H9 (cell line): ENCODE measurements around the gene KRT35. TPM values are rescaled to one million over a fixed set of nuclear protein-coding genes. Genes with fewer than 3 reads are reported as not detected.
A peak's percentile ranks its signal among the peaks of the same experiment; 100 is the strongest.

ENCODE experiments used
- DNase-seq: peaks from one replicate; pipeline ENCODE4 v3.0.0-alpha.2; 2017
- H2AFZ ChIP-seq: one replicate; pipeline ENCODE4 v1.6.1; 2013; ENCODE audit warnings: mild to moderate bottlenecking, low read length, control low read depth, moderate library complexity
- H2AK5ac ChIP-seq: 2 replicates; pipeline ENCODE4 v1.6.1; 2013; ENCODE audit warnings: low read length, control low read depth, mixed read lengths; ENCODE audit not compliant: insufficient read length
- H2BK120ac ChIP-seq: one replicate; pipeline ENCODE4 v1.6.1; 2013; ENCODE audit warnings: low read depth, mild to moderate bottlenecking, low read length, control low read depth, inconsistent platforms; ENCODE audit not compliant: poor library complexity, severe bottlenecking
- H2BK12ac ChIP-seq: 2 replicates; pipeline ENCODE4 v1.6.1; 2013; ENCODE audit warnings: low read length, control low read depth, mixed read lengths, low read depth; ENCODE audit not compliant: insufficient read length
- H2BK15ac ChIP-seq: 2 replicates; pipeline ENCODE4 v1.6.1; 2013; ENCODE audit warnings: low read depth, low read length, control low read depth
- H2BK20ac ChIP-seq: one replicate; pipeline ENCODE4 v1.6.1; 2013; ENCODE audit warnings: low read depth, mild to moderate bottlenecking, low read length, control low read depth, inconsistent platforms; ENCODE audit not compliant: poor library complexity, severe bottlenecking
- H2BK5ac ChIP-seq: 2 replicates; pipeline ENCODE4 v1.6.1; 2013; ENCODE audit warnings: low read length, control low read depth, mixed read lengths; ENCODE audit not compliant: insufficient read length
- H3K14ac ChIP-seq: 2 replicates; pipeline ENCODE4 v1.6.1; 2013; ENCODE audit warnings: low read length, control low read depth; ENCODE audit not compliant: insufficient read depth
- H3K18ac ChIP-seq: 2 replicates; pipeline ENCODE4 v1.6.1; 2013; ENCODE audit warnings: low read depth, mild to moderate bottlenecking, mixed read lengths, low read length, control low read depth; ENCODE audit not compliant: insufficient read length
- H3K23ac ChIP-seq: 2 replicates; pipeline ENCODE4 v1.6.1; 2013; ENCODE audit warnings: low read length, control low read depth, mixed read lengths, low read depth; ENCODE audit not compliant: insufficient read length
- H3K23me2 ChIP-seq: 2 replicates; pipeline ENCODE4 v1.6.1; 2013; ENCODE audit warnings: low read depth, mild to moderate bottlenecking, mixed read lengths, low read length, control low read depth; ENCODE audit not compliant: insufficient read length, poor library complexity, severe bottlenecking
- H3K27ac ChIP-seq: 2 replicates; pipeline ENCODE4 v1.5.1; 2013; ENCODE audit warnings: low read length, control low read depth, mixed read lengths, low read depth; ENCODE audit not compliant: insufficient read length
- H3K27me3 ChIP-seq: 2 replicates; pipeline ENCODE4 v1.6.1; 2013; ENCODE audit warnings: low read length, control low read depth, inconsistent platforms; ENCODE audit not compliant: insufficient read depth
- H3K4ac ChIP-seq: 2 replicates; pipeline ENCODE4 v1.6.1; 2013; ENCODE audit warnings: low read depth, mild to moderate bottlenecking, control low read depth, inconsistent platforms, low read length, moderate library complexity
- H3K4me1 ChIP-seq: 2 replicates; pipeline ENCODE4 v1.6.1; 2013; ENCODE audit warnings: low read length, control low read depth, inconsistent platforms; ENCODE audit not compliant: insufficient read depth
- H3K4me2 ChIP-seq: 2 replicates; pipeline ENCODE4 v1.6.1; 2013; ENCODE audit warnings: low read length, control low read depth, mixed read lengths; ENCODE audit not compliant: insufficient read length, insufficient read depth
- H3K56ac ChIP-seq: 2 replicates; pipeline ENCODE4 v1.6.1; 2013; ENCODE audit warnings: low read depth, mild to moderate bottlenecking, mixed read lengths, low read length, control low read depth; ENCODE audit not compliant: insufficient read length
- H3K79me1 ChIP-seq: 2 replicates; pipeline ENCODE4 v1.6.1; 2013; ENCODE audit warnings: low read depth, mild to moderate bottlenecking, moderate library complexity, low read length, control low read depth, inconsistent platforms; ENCODE audit not compliant: insufficient read depth, poor library complexity, severe bottlenecking
- H3K79me2 ChIP-seq: 2 replicates; pipeline ENCODE4 v1.6.1; 2013; ENCODE audit warnings: low read length, control low read depth, inconsistent platforms; ENCODE audit not compliant: insufficient read depth
- H3K9ac ChIP-seq: 2 replicates; pipeline ENCODE4 v1.6.1; 2013; ENCODE audit warnings: low read length, control low read depth, mixed read lengths; ENCODE audit not compliant: insufficient read length; ENCODE audit errors: extremely low read depth
- H3K9me3 ChIP-seq: one replicate; pipeline ENCODE4 v1.6.1; 2013; ENCODE audit warnings: low read depth, low read length, inconsistent platforms; ENCODE audit not compliant: control insufficient read depth
- H3T11ph ChIP-seq: one replicate; pipeline ENCODE4 v1.6.1; 2013; ENCODE audit warnings: mild to moderate bottlenecking, low read length, control low read depth, inconsistent platforms
- H4K20me1 ChIP-seq: one replicate; pipeline ENCODE4 v1.6.1; 2013; ENCODE audit not compliant: control insufficient read depth, insufficient read length, insufficient read depth
- H4K5ac ChIP-seq: 2 replicates; pipeline ENCODE4 v1.6.1; 2013; ENCODE audit warnings: low read depth, mild to moderate bottlenecking, mixed read lengths, low read length, control low read depth; ENCODE audit not compliant: insufficient read length
- H4K8ac ChIP-seq: replicated peaks from 2 replicates; pipeline ENCODE4 v1.6.1; 2013; ENCODE audit warnings: low read length, control low read depth, mixed read lengths, low read depth; ENCODE audit not compliant: insufficient read length
- H4K91ac ChIP-seq: 2 replicates; pipeline ENCODE4 v1.6.1; 2013; ENCODE audit warnings: low read depth, mild to moderate bottlenecking, moderate library complexity, mixed read lengths, low read length, control low read depth; ENCODE audit not compliant: insufficient read length
- H3K27ac Mint-ChIP-seq, 3 experiments: 2 replicates in 2 of 3; 3 replicates in 1 of 3; pipeline ENCODE4 v1.8.0; 2020 to 2021; ENCODE audit warnings: mixed read lengths in 3 of 3, mild to moderate bottlenecking in 1 of 3, moderate library complexity in 1 of 3
- H3K27me3 Mint-ChIP-seq: 2 replicates; pipeline ENCODE4 v1.8.0; 2021; ENCODE audit warnings: low read depth, mild to moderate bottlenecking, moderate library complexity, mixed read lengths
- H3K36me3 Mint-ChIP-seq, 3 experiments: 2 replicates in 2 of 3; 3 replicates in 1 of 3; pipeline ENCODE4 v1.8.0; 2020 to 2021; ENCODE audit warnings: low read depth in 3 of 3, mixed read lengths in 3 of 3; ENCODE audit not compliant: insufficient read depth in 1 of 3
- H3K4me1 Mint-ChIP-seq, 2 experiments: 2 replicates each; pipeline ENCODE4 v1.8.0; 2020; ENCODE audit warnings: mixed read lengths in 2 of 2
- H3K4me3 Mint-ChIP-seq, 2 experiments: 2 replicates in 1 of 2; 3 replicates in 1 of 2; pipeline ENCODE4 v1.8.0; 2020 to 2021; ENCODE audit warnings: mild to moderate bottlenecking in 2 of 2, mixed read lengths in 2 of 2, moderate library complexity in 1 of 2
- H3K9me3 Mint-ChIP-seq, 2 experiments: 2 replicates in 1 of 2; 3 replicates in 1 of 2; pipeline ENCODE4 v1.8.0; 2020; ENCODE audit warnings: mild to moderate bottlenecking in 2 of 2, mixed read lengths in 2 of 2, moderate library complexity in 1 of 2
- WGBS: extraction: QIAGEN DNeasy Blood & Tissue Kit; methylation state at CpG from one replicate; pipeline ENCODE4 v1.1.7; 2013; ENCODE audit warnings: missing lambda C conversion rate, low lambda C conversion rate, mixed read lengths; ENCODE audit not compliant: insufficient read length; ENCODE audit errors: extremely low coverage; 5-methylcytosine and 5-hydroxymethylcytosine counted together
- total RNA-seq: library from RNA; stranded (reverse); gene quantifications from 2 replicates; pipeline ENCODE4 v1.2.1, GENCODE V29; 2021
- TF ChIP-seq, protein P1 (sequence below): fragments of 200-600 bp; sonication (generic); conservative IDR thresholded peaks from 3 replicates; pipeline ENCODE4 v1.8.0; 2021; ENCODE audit warnings: antibody characterized with exemption, mild to moderate bottlenecking

Gene KRT35
- total RNA-seq, 1 experiment from 2014 or later, result not detected

DNA sequence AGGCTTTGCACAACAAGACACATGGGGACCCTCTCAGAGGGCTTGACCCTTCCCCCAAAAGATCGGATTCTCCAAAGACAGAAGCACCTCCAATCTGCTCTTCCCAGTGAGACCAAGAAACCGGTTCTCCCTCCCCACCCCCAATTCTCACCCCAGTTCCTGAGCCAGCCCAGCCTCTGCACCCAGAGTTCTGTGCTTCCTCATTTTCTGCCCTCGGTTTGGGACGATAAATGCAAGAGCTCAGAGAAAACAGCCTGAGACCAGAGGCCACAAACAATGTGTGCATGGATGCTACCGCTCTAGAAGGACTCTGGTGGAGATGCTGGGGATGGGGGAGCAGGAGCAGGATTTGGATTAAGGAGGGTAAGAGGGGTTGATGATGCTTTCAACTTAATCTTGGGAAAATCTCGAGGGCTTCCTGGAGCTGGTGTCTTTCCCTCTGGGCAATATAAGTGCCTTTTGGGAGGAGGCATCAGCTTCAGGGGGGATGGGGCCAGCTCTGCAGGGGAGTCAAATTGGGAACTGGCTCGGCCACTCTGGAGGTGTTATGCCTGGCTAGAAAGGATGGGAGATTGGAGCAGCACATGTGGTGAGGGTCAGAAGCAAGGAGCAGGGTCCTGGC, 31.7 kb upstream of the KRT35 start:
- Histone ChIP-seq H3K9ac (no peak overlapping the region), H3T11ph (no peak overlapping the region), H3K27me3 (no peaks in the 10 kb centered on the region), H3K27ac (no peak overlapping the region), H3K23ac (no peak overlapping the region), H3K4me2 (no peak overlapping the region), H2BK20ac (no peak overlapping the region), H3K4me1 (0 out of 2 replicates have a peak, but pooled peaks cover 3% of the 10 kb centered on the region), H3K79me2 (no peaks in the 10 kb centered on the region), H2AFZ (no peak overlapping the region), H4K20me1 (no peaks in the 10 kb centered on the region), H3K18ac (no peak overlapping the region), H4K5ac (no peak overlapping the region), H4K91ac (no peak overlapping the region), H4K8ac (no peak overlapping the region), H2BK15ac (no peak overlapping the region), H3K9me3 (no peaks in the 10 kb centered on the region), H3K4ac (no peak overlapping the region), H2AK5ac (no peak overlapping the region), H2BK12ac (no peak overlapping the region), H3K56ac (no peak overlapping the region), H2BK120ac (no peak overlapping the region), H3K79me1 (no peaks in the 10 kb centered on the region), H3K14ac (no peak overlapping the region), H3K23me2 (no peaks in the 10 kb centered on the region), H2BK5ac (no peak overlapping the region)
- no peaks in the 10 kb centered on the region for H3K36me3 Mint-ChIP-seq
- TF ChIP-seq, protein P1, sequence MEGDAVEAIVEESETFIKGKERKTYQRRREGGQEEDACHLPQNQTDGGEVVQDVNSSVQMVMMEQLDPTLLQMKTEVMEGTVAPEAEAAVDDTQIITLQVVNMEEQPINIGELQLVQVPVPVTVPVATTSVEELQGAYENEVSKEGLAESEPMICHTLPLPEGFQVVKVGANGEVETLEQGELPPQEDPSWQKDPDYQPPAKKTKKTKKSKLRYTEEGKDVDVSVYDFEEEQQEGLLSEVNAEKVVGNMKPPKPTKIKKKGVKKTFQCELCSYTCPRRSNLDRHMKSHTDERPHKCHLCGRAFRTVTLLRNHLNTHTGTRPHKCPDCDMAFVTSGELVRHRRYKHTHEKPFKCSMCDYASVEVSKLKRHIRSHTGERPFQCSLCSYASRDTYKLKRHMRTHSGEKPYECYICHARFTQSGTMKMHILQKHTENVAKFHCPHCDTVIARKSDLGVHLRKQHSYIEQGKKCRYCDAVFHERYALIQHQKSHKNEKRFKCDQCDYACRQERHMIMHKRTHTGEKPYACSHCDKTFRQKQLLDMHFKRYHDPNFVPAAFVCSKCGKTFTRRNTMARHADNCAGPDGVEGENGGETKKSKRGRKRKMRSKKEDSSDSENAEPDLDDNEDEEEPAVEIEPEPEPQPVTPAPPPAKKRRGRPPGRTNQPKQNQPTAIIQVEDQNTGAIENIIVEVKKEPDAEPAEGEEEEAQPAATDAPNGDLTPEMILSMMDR, result no peak
- H3K27ac Mint-ChIP-seq, result peak overlapping the region in 1 of 3 experiments; percentile 27; a peak in 3 of 7 replicates
- H3K4me3 Mint-ChIP-seq, result no peak overlapping the region
- WGBS, result no CpG with 5 or more reads among the region's 7 CpGs
- no peak for DNase-seq
- H3K9me3 Mint-ChIP-seq, result no peaks in the 10 kb centered on the region; a peak in 2 of 5 replicates
- H3K4me1 Mint-ChIP-seq, result peaks cover 25 to 27% of the 10 kb centered on the region in 2 experiments
- no peaks in the 10 kb centered on the region; the same call in 1 of the 2 replicates for H3K27me3 Mint-ChIP-seq
